GM12878 (cell line): Measurements from ENCODE around the gene TUNAR. TPM values are rescaled to one million over a fixed set of nuclear protein-coding genes. Genes with fewer than 3 reads are reported as not detected.

ENCODE experiments used
- ATAC-seq: fragments of 200-7000 bp; cut with Tn5 transposase; 3 replicates; pipeline ENCODE4 v1.9.1; 2020; ENCODE audit warnings: mild to moderate bottlenecking, moderate library complexity
- BruUV-seq: library from RNA; stranded (reverse); fragments of 400-500 nt; replicated peaks from 2 replicates; lab custom pipeline; 2021; lab: Mats Ljungman, UMichigan
- CTCF ChIA-PET: fragments of 300-600 bp; sonication (Branson Sonifier 250); formaldehyde crosslinking; extraction: SDS; loops from one replicate; lab custom pipeline; 2021; ENCODE audit warnings: inconsistent platforms; lab: Yijun Ruan, JAX
- POLR2A ChIA-PET: fragments of 350-600 bp; formaldehyde crosslinking; extraction: SDS; loops from one replicate; lab custom pipeline; 2021; ENCODE audit warnings: inconsistent platforms; lab: Charles Lee
- RAD21 ChIA-PET: fragments of 300-600 bp; sonication (Branson Sonifier 250); formaldehyde crosslinking; loops from one replicate; lab custom pipeline; 2023; ENCODE audit warnings: antibody characterized with exemption; ENCODE audit not compliant: unreplicated experiment; lab: Charles Lee
- SMC1A ChIA-PET: fragments of 300-600 bp; sonication (Branson Sonifier 250); formaldehyde crosslinking; loops from one replicate; lab custom pipeline; 2023; ENCODE audit not compliant: unreplicated experiment, uncharacterized antibody; lab: Charles Lee
- DNase-seq: peaks from one replicate; pipeline ENCODE4 v3.0.0-alpha.2; 2011; ENCODE audit warnings: low read depth, low spot score
- FAIRE-seq: peaks from 3 replicates; lab custom pipeline; 2011; peaks lifted over from hg19 to GRCh38; lab: Jason Lieb, UNC
- H2AFZ ChIP-seq: 2 replicates; pipeline ENCODE4 v1.6.0; 2011; ENCODE audit warnings: low read depth, low read length, control low read depth; ENCODE audit not compliant: control insufficient read depth
- H3K27ac ChIP-seq: 2 replicates; pipeline ENCODE4 v1.5.1; 2011; ENCODE audit warnings: control low read depth; ENCODE audit not compliant: control insufficient read depth, insufficient read depth
- H3K27me3 ChIP-seq, 2 experiments: replicated peaks in 1 of 2; 2 replicates each; pipeline versions ENCODE4 v1.6.0 to v1.6.1; 2011; ENCODE audit warnings: low read length in 1 of 2; ENCODE audit not compliant: control insufficient read depth in 2 of 2, insufficient read depth in 2 of 2
- H3K36me3 ChIP-seq, 2 experiments: 2 replicates each; pipeline ENCODE4 v1.5.1; 2011; ENCODE audit warnings: low read length in 1 of 2; ENCODE audit not compliant: control insufficient read depth in 2 of 2, insufficient read depth in 2 of 2
- H3K4me1 ChIP-seq: 2 replicates; pipeline ENCODE4 v1.6.1; 2011; ENCODE audit warnings: mild to moderate bottlenecking, low read length, moderate library complexity, mixed read lengths; ENCODE audit not compliant: control insufficient read depth, insufficient read depth
- H3K4me2 ChIP-seq: 2 replicates; pipeline ENCODE4 v1.6.0; 2011; ENCODE audit warnings: control low read depth; ENCODE audit not compliant: control insufficient read depth, insufficient read depth
- H3K4me3 ChIP-seq: fragments of 200-600 bp; sonication (generic); 2 replicates; pipeline ENCODE4 v1.5.1; 2016
- H3K79me2 ChIP-seq: 2 replicates; pipeline ENCODE4 v1.6.0; 2011; ENCODE audit warnings: low read length; ENCODE audit not compliant: control insufficient read depth, insufficient read depth
- H3K9ac ChIP-seq: 2 replicates; pipeline ENCODE4 v1.8.0; 2011; ENCODE audit warnings: low read length, control low read depth, mixed read lengths; ENCODE audit not compliant: control insufficient read depth, insufficient read depth
- H3K9me3 ChIP-seq: replicated peaks from 3 replicates; pipeline ENCODE4 v1.5.1; 2011; ENCODE audit warnings: mild to moderate bottlenecking, low read length; ENCODE audit not compliant: control insufficient read depth, insufficient read depth
- H4K20me1 ChIP-seq: 2 replicates; pipeline ENCODE4 v1.6.0; 2011; ENCODE audit not compliant: control insufficient read depth, insufficient read depth
- ATF7 ChIP-seq: fragments of 450-650 bp; IDR thresholded peaks from 2 replicates; pipeline ENCODE4 v1.6.1; 2016; ENCODE audit warnings: low read depth, mild to moderate bottlenecking
- BHLHE40 ChIP-seq, 2 experiments: fragments of 450-650 bp in 1 of 2; IDR thresholded peaks; 2 replicates each; pipeline ENCODE4 v1.6.1; 2011 to 2017; ENCODE audit warnings: low read depth in 2 of 2, borderline replicate concordance in 1 of 2, improper control_type of control experiment in 1 of 2, low read length in 1 of 2, mild to moderate bottlenecking in 1 of 2
- CUX1 ChIP-seq: IDR thresholded peaks from 2 replicates; pipeline ENCODE4 v1.6.1; 2012; ENCODE audit warnings: improper control_type of control experiment, low read depth, low read length; ENCODE audit not compliant: insufficient replicate concordance
- DPF2 ChIP-seq: fragments of 450-650 bp; IDR thresholded peaks from 2 replicates; pipeline ENCODE4 v1.6.1; 2017; ENCODE audit warnings: mild to moderate bottlenecking
- EP300 ChIP-seq, 2 experiments: fragments of 150-350 bp in 1 of 2; IDR thresholded peaks; 2 replicates each; pipeline ENCODE4 v1.6.1; 2011 to 2012; ENCODE audit warnings: low read depth in 2 of 2, low read length in 2 of 2, borderline replicate concordance in 1 of 2, improper control_type of control experiment in 1 of 2, inconsistent platforms in 1 of 2; ENCODE audit not compliant: control insufficient read depth in 1 of 2
- HDAC2 ChIP-seq: fragments of 200-600 bp; sonication (generic); IDR thresholded peaks from 2 replicates; pipeline ENCODE4 v1.6.1; 2017
- NRF1 ChIP-seq: conservative IDR thresholded peaks from 2 replicates; pipeline ENCODE4 v1.6.1; 2011; ENCODE audit warnings: mild to moderate bottlenecking, low read depth, low read length, improper control_type of control experiment
- PAX8 ChIP-seq: fragments of 450-650 bp; IDR thresholded peaks from 2 replicates; pipeline ENCODE4 v1.6.1; 2017; ENCODE audit warnings: mild to moderate bottlenecking, moderate library complexity
- SIX5 ChIP-seq: IDR thresholded peaks from 2 replicates; pipeline ENCODE4 v1.6.1; 2011; ENCODE audit warnings: mild to moderate bottlenecking, low read depth, low read length, moderate library complexity; ENCODE audit not compliant: severe bottlenecking
- SUPT20H ChIP-seq: IDR thresholded peaks from 2 replicates; pipeline ENCODE4 v1.6.1; 2011; ENCODE audit warnings: low read depth, mild to moderate bottlenecking, low read length, moderate library complexity, borderline replicate concordance; ENCODE audit not compliant: control insufficient read depth
- YY1 ChIP-seq: IDR thresholded peaks from 2 replicates; pipeline ENCODE4 v1.6.1; 2011; ENCODE audit warnings: low read depth, mild to moderate bottlenecking, low read length
- WGBS: methylation state at CpG from one replicate; pipeline ENCODE4 v1.1.6; 2016; ENCODE audit warnings: low lambda C conversion rate; ENCODE audit not compliant: insufficient replicate concordance, insufficient coverage; ENCODE audit errors: missing lambda C conversion rate; 5-methylcytosine and 5-hydroxymethylcytosine counted together
- in situ Hi-C: fragments of 300-500 bp; cut with MboI; formaldehyde crosslinking; loops from 9 replicates; pipeline ENCODE4 v1.14.3; 2018; ENCODE audit warnings: mixed read lengths
- intact Hi-C: fragments of 100-400 bp; cut with micrococcal nuclease; formaldehyde crosslinking; loops from one replicate; pipeline ENCODE4 v1.14.2; 2022; ENCODE audit not compliant: unreplicated experiment
- polyA plus RNA-seq, 11 experiments: library from polyadenylated mRNA; depleted of rRNA in 4 of 11; unstranded in 6 of 11; stranded (reverse) in 5 of 11; fragments of >200 nt; fragmentation: Nextera tagmentation in 4 of 11; fragmentation: Illumina TruSeq in 1 of 11; extraction: Ambion mirVana in 4 of 11; extraction: Trizol in 1 of 11; gene quantifications; 1 replicate in 1 of 11; 2 replicates in 10 of 11; pipeline versions ENCODE4 v1.2.1 to v1.2.3, GENCODE V29; 2011 to 2016; ENCODE audit warnings: inconsistent platforms in 2 of 11, missing spikeins in 2 of 11, low read depth in 1 of 11
- total RNA-seq, 4 experiments: library from RNA; depleted of rRNA in 3 of 4; stranded (reverse); fragments of >200 nt in 3 of 4; fragmentation: Illumina TruSeq in 1 of 4; extraction: Trizol in 1 of 4; gene quantifications; 2 replicates each; pipeline versions ENCODE4 v1.2.1 to v1.2.3, GENCODE V29; 2013 to 2021
- TF ChIP-seq, protein P1 (sequence below): fragments of 150-350 bp; IDR thresholded peaks from 2 replicates; pipeline ENCODE4 v1.6.1; 2016; ENCODE audit warnings: low read depth, low read length
- TF ChIP-seq, protein P2 (sequence below): fragments of 450-650 bp; IDR thresholded peaks from 2 replicates; pipeline ENCODE4 v1.6.1; 2016; ENCODE audit warnings: mild to moderate bottlenecking

The TUNAR gene
- total and polyA plus RNA-seq, 10 of the 15 experiments (the other 5 are each of a cell fraction or from before 2014, with no cell fraction given) = 0.02 TPM; not detected in 9

GRCh38 chr14:95941897-95942296, 65.3 kb downstream of the TUNAR start (continued):
- TF ChIP-seq BHLHE40 (IDR thresholded peaks at IDR 0.05; ENCODE audit: borderline replicate concordance in 1 of 2, low read depth in 2 of 2, low read length in 1 of 2) = no peak
- TF ChIP-seq, all 136 proteins: peak for 0

- WGBS = 16% methylated on average over 4 of the region's 4 CpGs
- no TSS peak for BruUV-seq
- Histone ChIP-seq H3K9ac (no peak overlapping the region), H3K27ac (no peak overlapping the region), H3K4me2 (no peak overlapping the region), H3K4me3 (no peak overlapping the region), H3K9me3 (no peaks in the 10 kb centered on the region; the same call in 2 of the 3 replicates), H3K4me1 (no peaks in the 10 kb centered on the region), H2AFZ (no peak overlapping the region), H3K36me3 (no peaks in the 10 kb centered on the region), H4K20me1 (no peaks in the 10 kb centered on the region), H3K79me2 (no peaks in the 10 kb centered on the region), H3K27me3 (no peaks in the 10 kb centered on the region)
- ATAC-seq = no peak
- ChIA-PET CTCF (no interaction called here), SMC1A (no interaction called here), RAD21 (no interaction called here), POLR2A (no interaction called here)
- no peak for DNase-seq
- in situ Hi-C loops (no loop called here), intact Hi-C loops (no loop called here)
- FAIRE-seq = no peak
- TF ChIP-seq ATF7 (no peak), SIX5 (no peak), PAX8 (no peak), HDAC2 (no peak), NRF1 (no peak), CUX1 (no peak), EP300 (IDR thresholded peaks at IDR 0.05; ENCODE audit: borderline replicate concordance in 1 of 2, control insufficient read depth in 1 of 2, low read depth in 2 of 2, low read length in 2 of 2) (no peak), DPF2 (no peak), SUPT20H (no peak), YY1 (no peak)
- TF ChIP-seq, protein P1, sequence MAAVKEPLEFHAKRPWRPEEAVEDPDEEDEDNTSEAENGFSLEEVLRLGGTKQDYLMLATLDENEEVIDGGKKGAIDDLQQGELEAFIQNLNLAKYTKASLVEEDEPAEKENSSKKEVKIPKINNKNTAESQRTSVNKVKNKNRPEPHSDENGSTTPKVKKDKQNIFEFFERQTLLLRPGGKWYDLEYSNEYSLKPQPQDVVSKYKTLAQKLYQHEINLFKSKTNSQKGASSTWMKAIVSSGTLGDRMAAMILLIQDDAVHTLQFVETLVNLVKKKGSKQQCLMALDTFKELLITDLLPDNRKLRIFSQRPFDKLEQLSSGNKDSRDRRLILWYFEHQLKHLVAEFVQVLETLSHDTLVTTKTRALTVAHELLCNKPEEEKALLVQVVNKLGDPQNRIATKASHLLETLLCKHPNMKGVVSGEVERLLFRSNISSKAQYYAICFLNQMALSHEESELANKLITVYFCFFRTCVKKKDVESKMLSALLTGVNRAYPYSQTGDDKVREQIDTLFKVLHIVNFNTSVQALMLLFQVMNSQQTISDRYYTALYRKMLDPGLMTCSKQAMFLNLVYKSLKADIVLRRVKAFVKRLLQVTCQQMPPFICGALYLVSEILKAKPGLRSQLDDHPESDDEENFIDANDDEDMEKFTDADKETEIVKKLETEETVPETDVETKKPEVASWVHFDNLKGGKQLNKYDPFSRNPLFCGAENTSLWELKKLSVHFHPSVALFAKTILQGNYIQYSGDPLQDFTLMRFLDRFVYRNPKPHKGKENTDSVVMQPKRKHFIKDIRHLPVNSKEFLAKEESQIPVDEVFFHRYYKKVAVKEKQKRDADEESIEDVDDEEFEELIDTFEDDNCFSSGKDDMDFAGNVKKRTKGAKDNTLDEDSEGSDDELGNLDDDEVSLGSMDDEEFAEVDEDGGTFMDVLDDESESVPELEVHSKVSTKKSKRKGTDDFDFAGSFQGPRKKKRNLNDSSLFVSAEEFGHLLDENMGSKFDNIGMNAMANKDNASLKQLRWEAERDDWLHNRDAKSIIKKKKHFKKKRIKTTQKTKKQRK = no peak
- TF ChIP-seq, protein P2, sequence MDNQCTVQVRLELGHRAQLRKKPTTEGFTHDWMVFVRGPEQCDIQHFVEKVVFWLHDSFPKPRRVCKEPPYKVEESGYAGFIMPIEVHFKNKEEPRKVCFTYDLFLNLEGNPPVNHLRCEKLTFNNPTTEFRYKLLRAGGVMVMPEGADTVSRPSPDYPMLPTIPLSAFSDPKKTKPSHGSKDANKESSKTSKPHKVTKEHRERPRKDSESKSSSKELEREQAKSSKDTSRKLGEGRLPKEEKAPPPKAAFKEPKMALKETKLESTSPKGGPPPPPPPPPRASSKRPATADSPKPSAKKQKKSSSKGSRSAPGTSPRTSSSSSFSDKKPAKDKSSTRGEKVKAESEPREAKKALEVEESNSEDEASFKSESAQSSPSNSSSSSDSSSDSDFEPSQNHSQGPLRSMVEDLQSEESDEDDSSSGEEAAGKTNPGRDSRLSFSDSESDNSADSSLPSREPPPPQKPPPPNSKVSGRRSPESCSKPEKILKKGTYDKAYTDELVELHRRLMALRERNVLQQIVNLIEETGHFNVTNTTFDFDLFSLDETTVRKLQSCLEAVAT = no peak
Observed at GRCh38 chr14:95943699-95944098, 67.1 kb downstream of the TUNAR start.
